H9 (cell line): ENCODE data around the gene LDLRAD4. TPM values are rescaled to one million over a fixed set of nuclear protein-coding genes. Genes with fewer than 3 reads are reported as not detected.

Experiments
- DNase-seq: peaks from one replicate; pipeline ENCODE4 v3.0.0-alpha.2; 2017
- H2AFZ ChIP-seq: one replicate; pipeline ENCODE4 v1.6.1; 2013; ENCODE audit warnings: mild to moderate bottlenecking, low read length, control low read depth, moderate library complexity
- H2AK5ac ChIP-seq: 2 replicates; pipeline ENCODE4 v1.6.1; 2013; ENCODE audit warnings: low read length, control low read depth, mixed read lengths; ENCODE audit not compliant: insufficient read length
- H2BK120ac ChIP-seq: one replicate; pipeline ENCODE4 v1.6.1; 2013; ENCODE audit warnings: low read depth, mild to moderate bottlenecking, low read length, control low read depth, inconsistent platforms; ENCODE audit not compliant: poor library complexity, severe bottlenecking
- H2BK12ac ChIP-seq: 2 replicates; pipeline ENCODE4 v1.6.1; 2013; ENCODE audit warnings: low read length, control low read depth, mixed read lengths, low read depth; ENCODE audit not compliant: insufficient read length
- H2BK15ac ChIP-seq: 2 replicates; pipeline ENCODE4 v1.6.1; 2013; ENCODE audit warnings: low read depth, low read length, control low read depth
- H2BK20ac ChIP-seq: one replicate; pipeline ENCODE4 v1.6.1; 2013; ENCODE audit warnings: low read depth, mild to moderate bottlenecking, low read length, control low read depth, inconsistent platforms; ENCODE audit not compliant: poor library complexity, severe bottlenecking
- H2BK5ac ChIP-seq: 2 replicates; pipeline ENCODE4 v1.6.1; 2013; ENCODE audit warnings: low read length, control low read depth, mixed read lengths; ENCODE audit not compliant: insufficient read length
- H3K14ac ChIP-seq: 2 replicates; pipeline ENCODE4 v1.6.1; 2013; ENCODE audit warnings: low read length, control low read depth; ENCODE audit not compliant: insufficient read depth
- H3K18ac ChIP-seq: 2 replicates; pipeline ENCODE4 v1.6.1; 2013; ENCODE audit warnings: low read depth, mild to moderate bottlenecking, mixed read lengths, low read length, control low read depth; ENCODE audit not compliant: insufficient read length
- H3K23ac ChIP-seq: 2 replicates; pipeline ENCODE4 v1.6.1; 2013; ENCODE audit warnings: low read length, control low read depth, mixed read lengths, low read depth; ENCODE audit not compliant: insufficient read length
- H3K23me2 ChIP-seq: 2 replicates; pipeline ENCODE4 v1.6.1; 2013; ENCODE audit warnings: low read depth, mild to moderate bottlenecking, mixed read lengths, low read length, control low read depth; ENCODE audit not compliant: insufficient read length, poor library complexity, severe bottlenecking
- H3K27ac ChIP-seq: 2 replicates; pipeline ENCODE4 v1.5.1; 2013; ENCODE audit warnings: low read length, control low read depth, mixed read lengths, low read depth; ENCODE audit not compliant: insufficient read length
- H3K27me3 ChIP-seq: 2 replicates; pipeline ENCODE4 v1.6.1; 2013; ENCODE audit warnings: low read length, control low read depth, inconsistent platforms; ENCODE audit not compliant: insufficient read depth
- H3K4ac ChIP-seq: 2 replicates; pipeline ENCODE4 v1.6.1; 2013; ENCODE audit warnings: low read depth, mild to moderate bottlenecking, control low read depth, inconsistent platforms, low read length, moderate library complexity
- H3K4me1 ChIP-seq: 2 replicates; pipeline ENCODE4 v1.6.1; 2013; ENCODE audit warnings: low read length, control low read depth, inconsistent platforms; ENCODE audit not compliant: insufficient read depth
- H3K4me2 ChIP-seq: 2 replicates; pipeline ENCODE4 v1.6.1; 2013; ENCODE audit warnings: low read length, control low read depth, mixed read lengths; ENCODE audit not compliant: insufficient read length, insufficient read depth
- H3K56ac ChIP-seq: 2 replicates; pipeline ENCODE4 v1.6.1; 2013; ENCODE audit warnings: low read depth, mild to moderate bottlenecking, mixed read lengths, low read length, control low read depth; ENCODE audit not compliant: insufficient read length
- H3K79me1 ChIP-seq: 2 replicates; pipeline ENCODE4 v1.6.1; 2013; ENCODE audit warnings: low read depth, mild to moderate bottlenecking, moderate library complexity, low read length, control low read depth, inconsistent platforms; ENCODE audit not compliant: insufficient read depth, poor library complexity, severe bottlenecking
- H3K79me2 ChIP-seq: 2 replicates; pipeline ENCODE4 v1.6.1; 2013; ENCODE audit warnings: low read length, control low read depth, inconsistent platforms; ENCODE audit not compliant: insufficient read depth
- H3K9ac ChIP-seq: 2 replicates; pipeline ENCODE4 v1.6.1; 2013; ENCODE audit warnings: low read length, control low read depth, mixed read lengths; ENCODE audit not compliant: insufficient read length; ENCODE audit errors: extremely low read depth
- H3K9me3 ChIP-seq: one replicate; pipeline ENCODE4 v1.6.1; 2013; ENCODE audit warnings: low read depth, low read length, inconsistent platforms; ENCODE audit not compliant: control insufficient read depth
- H3T11ph ChIP-seq: one replicate; pipeline ENCODE4 v1.6.1; 2013; ENCODE audit warnings: mild to moderate bottlenecking, low read length, control low read depth, inconsistent platforms
- H4K20me1 ChIP-seq: one replicate; pipeline ENCODE4 v1.6.1; 2013; ENCODE audit not compliant: control insufficient read depth, insufficient read length, insufficient read depth
- H4K5ac ChIP-seq: 2 replicates; pipeline ENCODE4 v1.6.1; 2013; ENCODE audit warnings: low read depth, mild to moderate bottlenecking, mixed read lengths, low read length, control low read depth; ENCODE audit not compliant: insufficient read length
- H4K8ac ChIP-seq: replicated peaks from 2 replicates; pipeline ENCODE4 v1.6.1; 2013; ENCODE audit warnings: low read length, control low read depth, mixed read lengths, low read depth; ENCODE audit not compliant: insufficient read length
- H4K91ac ChIP-seq: 2 replicates; pipeline ENCODE4 v1.6.1; 2013; ENCODE audit warnings: low read depth, mild to moderate bottlenecking, moderate library complexity, mixed read lengths, low read length, control low read depth; ENCODE audit not compliant: insufficient read length
- H3K27ac Mint-ChIP-seq, 3 experiments: 2 replicates in 2 of 3; 3 replicates in 1 of 3; pipeline ENCODE4 v1.8.0; 2020 to 2021; ENCODE audit warnings: mixed read lengths in 3 of 3, mild to moderate bottlenecking in 1 of 3, moderate library complexity in 1 of 3
- H3K27me3 Mint-ChIP-seq: 2 replicates; pipeline ENCODE4 v1.8.0; 2021; ENCODE audit warnings: low read depth, mild to moderate bottlenecking, moderate library complexity, mixed read lengths
- H3K36me3 Mint-ChIP-seq, 3 experiments: 2 replicates in 2 of 3; 3 replicates in 1 of 3; pipeline ENCODE4 v1.8.0; 2020 to 2021; ENCODE audit warnings: low read depth in 3 of 3, mixed read lengths in 3 of 3; ENCODE audit not compliant: insufficient read depth in 1 of 3
- H3K4me1 Mint-ChIP-seq, 2 experiments: 2 replicates each; pipeline ENCODE4 v1.8.0; 2020; ENCODE audit warnings: mixed read lengths in 2 of 2
- H3K4me3 Mint-ChIP-seq, 2 experiments: 2 replicates in 1 of 2; 3 replicates in 1 of 2; pipeline ENCODE4 v1.8.0; 2020 to 2021; ENCODE audit warnings: mild to moderate bottlenecking in 2 of 2, mixed read lengths in 2 of 2, moderate library complexity in 1 of 2
- H3K9me3 Mint-ChIP-seq, 2 experiments: 2 replicates in 1 of 2; 3 replicates in 1 of 2; pipeline ENCODE4 v1.8.0; 2020; ENCODE audit warnings: mild to moderate bottlenecking in 2 of 2, mixed read lengths in 2 of 2, moderate library complexity in 1 of 2
- CTCF ChIP-seq: fragments of 200-600 bp; sonication (generic); conservative IDR thresholded peaks from 3 replicates; pipeline ENCODE4 v1.8.0; 2021; ENCODE audit warnings: antibody characterized with exemption, mild to moderate bottlenecking
- WGBS: extraction: QIAGEN DNeasy Blood & Tissue Kit; methylation state at CpG from one replicate; pipeline ENCODE4 v1.1.7; 2013; ENCODE audit warnings: missing lambda C conversion rate, low lambda C conversion rate, mixed read lengths; ENCODE audit not compliant: insufficient read length; ENCODE audit errors: extremely low coverage; 5-methylcytosine and 5-hydroxymethylcytosine counted together
- total RNA-seq: library from RNA; stranded (reverse); gene quantifications from 2 replicates; pipeline ENCODE4 v1.2.1, GENCODE V29; 2021

The LDLRAD4 gene
- total RNA-seq, 1 experiment from 2014 or later = 3.9 TPM

- Histone ChIP-seq H3K79me1 (no peaks in the 10 kb centered on the region), H3K23ac (no peak overlapping the region), H3K56ac (no peak overlapping the region), H2AFZ (no peak overlapping the region), H2BK12ac (no peak overlapping the region), H3K18ac (no peak overlapping the region), H3K79me2 (no peaks in the 10 kb centered on the region), H2AK5ac (no peak overlapping the region), H3K9me3 (no peaks in the 10 kb centered on the region), H3K14ac (no peak overlapping the region), H3T11ph (no peak overlapping the region), H3K4ac (no peak overlapping the region), H4K20me1 (no peaks in the 10 kb centered on the region), H3K4me2 (no peak overlapping the region), H3K27ac (no peak overlapping the region), H2BK120ac (no peak overlapping the region), H3K9ac (no peak overlapping the region), H4K91ac (no peak overlapping the region), H2BK20ac (no peak overlapping the region), H4K5ac (no peak overlapping the region), H3K23me2 (no peaks in the 10 kb centered on the region), H2BK15ac (no peak overlapping the region), H2BK5ac (no peak overlapping the region), H3K27me3 (no peaks in the 10 kb centered on the region), H3K4me1 (0 out of 2 replicates have a peak, but pooled peaks cover 3% of the 10 kb centered on the region), H4K8ac (no peak overlapping the region)
- Mint-ChIP-seq H3K4me3 (no peak overlapping the region), H3K27me3 (peaks cover 9% of the 10 kb centered on the region), H3K4me1 (peaks cover 24 to 26% of the 10 kb centered on the region in 2 experiments), H3K27ac (no peak overlapping the region), H3K9me3 (peaks cover 12% of the 10 kb centered on the region in 2 experiments; a peak in 3 of 5 replicates), H3K36me3 (peaks cover 0 to 3% (median 0%) of the 10 kb centered on the region in 3 experiments; a peak in 1 of 7 replicates)
- WGBS = no CpG with 5 or more reads among the region's 4 CpGs
- no peak for DNase-seq
- no peak for TF ChIP-seq CTCF
Measured at GRCh38 chr18:13178976-13179375, 39.6 kb upstream of the LDLRAD4 start.
